Ovary (tissue), 9 donors: ENCODE measurements around the gene ERC1. TPM values are rescaled to one million over a fixed set of nuclear protein-coding genes. Genes with fewer than 3 reads are reported as not detected.

ENCODE experiments used
- DNase-seq, 5 donors: peaks; one replicate each; pipeline ENCODE4 v3.0.0-alpha.2; 2019 to 2020
- H3K27ac ChIP-seq, 2 donors: fragments of 200-600 bp; one replicate each; pipeline versions ENCODE4 v1.5.1 to v1.8.0; 2019 to 2022
- H3K27me3 ChIP-seq: fragments of 200-600 bp; one replicate; pipeline ENCODE4 v1.8.0; 2022
- H3K36me3 ChIP-seq: fragments of 200-600 bp; sonication (generic); one replicate; pipeline ENCODE4 v1.5.1; 2019
- H3K4me1 ChIP-seq: one replicate; pipeline ENCODE4 v1.8.1; 2013; ENCODE audit warnings: mild to moderate bottlenecking, moderate library complexity; ENCODE audit not compliant: insufficient read depth
- H3K4me3 ChIP-seq: fragments of 200-600 bp; sonication (generic); one replicate; pipeline ENCODE4 v1.5.1; 2017
- H3K9me3 ChIP-seq, 2 donors: fragments of 200-600 bp in 1 of 2; sonication (generic) in 1 of 2; one replicate each; pipeline versions ENCODE4 v1.5.1 to v1.8.1; 2013 to 2019; ENCODE audit warnings: mild to moderate bottlenecking in 1 of 2, moderate library complexity in 1 of 2
- CTCF ChIP-seq, 3 donors: fragments of 450-650 bp in 2 of 3; fragments of 200-600 bp in 1 of 3; IDR thresholded peaks; one replicate each; pipeline versions ENCODE4 v1.5.1 to v1.8.0; 2016 to 2022; ENCODE audit warnings: antibody characterized with exemption in 3 of 3, mild to moderate bottlenecking in 1 of 3
- EP300 ChIP-seq: sonication (generic); formaldehyde crosslinking; IDR thresholded peaks from one replicate; pipeline ENCODE4 v1.6.1; 2017; ENCODE audit warnings: antibody characterized with exemption
- POLR2A ChIP-seq: fragments of 450-650 bp; IDR thresholded peaks from one replicate; pipeline ENCODE4 v1.6.1; 2017; ENCODE audit warnings: antibody characterized with exemption, mild to moderate bottlenecking, moderate library complexity
- WGBS, 3 donors: extraction: QIAGEN DNeasy Blood & Tissue Kit in 1 of 3; methylation state at CpG; one replicate each; pipeline versions ENCODE4 v1.1.5 to v1.1.7; 2013 to 2017; 5-methylcytosine and 5-hydroxymethylcytosine counted together
- intact Hi-C, 4 donors: fragments of 100-400 bp; cut with DNase I; formaldehyde crosslinking; loops; one replicate each; pipeline versions ENCODE4 v1.11.0 to v1.15.1; 2022 to 2023
- polyA plus RNA-seq, 2 donors: library from polyadenylated mRNA; stranded (reverse); fragments of 200-250 nt in 1 of 2; fragments of 350-450 nt in 1 of 2; fragmentation: Illumina TruSeq in 1 of 2; extraction: RNeasy Lipid Tissue Mini Kit (QIAGEN cat#74804) in 1 of 2; gene quantifications; one replicate each; pipeline ENCODE4 v1.2.3, GENCODE V29; 2013 to 2014
- total RNA-seq, 7 donors: library from RNA; depleted of rRNA in 2 of 7; stranded (reverse); fragments of >200 nt in 2 of 7; fragmentation: NEBNext Ultra II Directional in 3 of 7; extraction: Animal tissue kit (Norgen Biotek cat#: 25700) in 3 of 7; gene quantifications; one replicate each; pipeline versions ENCODE4 v1.1.0 to v1.2.4, GENCODE V29; 2016 to 2023
- donor health status: DM: no; HTN: no; CAD: no; lungs with moderate emphysema.
- donor health status: DM: no; HTN: no; CAD: no.
- donor health status: Bipolar disorder and iron deficiency.
- donor health status: DM: yes; HTN: yes; CAD: no.
- donor health status: DM: no; HTN: no; CAD: no.
- donor health status: DM: yes; HTN: yes; CAD: no.

The ERC1 gene
- total and polyA plus RNA-seq, 9 donors: 10.4 to 65.2 (median 51.6) TPM

DNA sequence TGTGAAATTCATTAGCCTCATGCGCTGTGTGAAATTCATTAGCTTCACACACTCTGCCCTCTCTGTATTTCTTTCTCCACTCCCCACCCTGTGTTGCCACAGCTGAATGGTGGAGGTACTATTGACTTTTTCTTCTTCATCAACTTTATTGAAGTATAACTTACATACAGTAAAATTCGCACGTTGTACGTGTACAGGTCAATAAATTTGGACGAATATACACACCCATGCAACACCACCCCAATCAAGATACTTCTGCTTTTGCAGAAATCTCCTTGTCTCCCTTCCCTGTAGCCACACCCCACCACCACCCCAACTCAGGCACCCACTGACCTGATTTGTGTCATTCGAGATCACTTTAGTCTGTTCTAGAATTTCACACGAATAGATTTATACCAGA is 551.6 kb downstream of the ERC1 start:
- DNase-seq: no peak
- H3K27me3 ChIP-seq: no peaks in the 10 kb centered on the region
- intact Hi-C loops: no loop called here
- H3K36me3 ChIP-seq: no peaks in the 10 kb centered on the region
- no peaks in the 10 kb centered on the region for H3K9me3 ChIP-seq
- H3K27ac ChIP-seq: no peak overlapping the region
- H3K4me3 ChIP-seq: no peak overlapping the region
- WGBS, 3 donors: 93 to 95% (median 93%) methylated on average over 7 of the region's 7 CpGs
- no peaks in the 10 kb centered on the region for H3K4me1 ChIP-seq
- no peak for TF ChIP-seq POLR2A
- TF ChIP-seq EP300: no peak
- no peak for TF ChIP-seq CTCF (IDR thresholded peaks at IDR 0.05)

DNA sequence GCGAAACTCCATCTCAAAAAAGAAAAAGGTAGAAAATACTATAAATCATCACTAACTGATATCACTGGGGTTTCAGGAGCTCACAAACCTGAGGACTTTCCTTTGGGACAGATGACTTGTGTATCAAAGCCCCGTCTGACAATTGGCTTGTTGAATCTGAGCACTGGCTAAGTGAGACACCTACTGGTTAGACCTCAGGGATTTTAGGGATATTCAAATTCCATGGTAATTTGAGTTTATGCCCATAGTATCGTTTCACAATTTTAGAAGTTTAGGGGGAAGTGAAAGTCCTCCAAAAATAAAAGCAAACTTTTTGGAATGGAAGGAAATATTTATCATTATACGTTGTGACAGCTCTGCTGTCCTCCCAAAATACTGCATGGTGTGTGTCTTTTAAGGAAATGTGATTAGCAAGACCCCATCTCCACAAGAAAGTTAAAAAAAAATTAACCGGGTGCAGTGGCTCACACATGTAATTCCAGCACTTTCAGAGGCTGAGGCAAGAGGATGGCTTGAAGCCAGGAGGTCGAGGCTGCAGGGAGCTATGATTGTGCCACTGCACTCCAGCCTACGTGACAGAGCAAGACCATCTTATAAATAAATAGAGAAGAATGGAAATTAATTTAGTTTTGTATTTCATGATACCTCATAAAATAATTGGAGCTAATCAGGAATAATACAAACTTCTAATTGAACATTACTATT is 554.1 kb downstream of the ERC1 start:
- Histone ChIP-seq H3K36me3 (no peaks in the 10 kb centered on the region), H3K27me3 (no peaks in the 10 kb centered on the region), H3K4me1 (no peaks in the 10 kb centered on the region), H3K27ac (no peak overlapping the region), H3K9me3 (no peaks in the 10 kb centered on the region), H3K4me3 (no peak overlapping the region)
- intact Hi-C loops: no loop called here
- WGBS, 3 donors: 32 to 35% (median 34%) methylated on average over 7 of the region's 7 CpGs
- DNase-seq: no peak
- TF ChIP-seq POLR2A: no peak
- TF ChIP-seq EP300: no peak
- TF ChIP-seq CTCF (IDR thresholded peaks at IDR 0.05): no peak

Other genes starting within 250 kb of the ERC1 start
- 100 to 1,000 TPM in 4 of 7 donors, 10 to 100 TPM in 3; 79.6 to 144 (median 102) TPM for gene WNK1, start 238.6 kb upstream of the ERC1 start, total RNA-seq
- 10 to 100 TPM; 26.0 to 88.6 TPM for gene WNK1, start 238.6 kb upstream of the ERC1 start, polyA plus RNA-seq
- 10 to 100 TPM; 11.4 to 20.2 (median 13.0) TPM for gene RAD52, start 41.5 kb upstream of the ERC1 start, total RNA-seq
- 10 to 100 TPM in 1 of 2 donors, 1 to 10 TPM in 1; 8.9 to 16.8 TPM for gene RAD52, start 41.5 kb upstream of the ERC1 start, polyA plus RNA-seq